HG02981 (cell line): ENCODE measurements around the gene STK38L.

Experiments
- ATAC-seq: cut with Tn5 transposase; IDR thresholded peaks from one replicate; pipeline ENCODE4 v1.9.1; 2021; ENCODE audit warnings: mild to moderate bottlenecking, moderate library complexity; ENCODE audit not compliant: unreplicated experiment

Gene STK38L

DNA sequence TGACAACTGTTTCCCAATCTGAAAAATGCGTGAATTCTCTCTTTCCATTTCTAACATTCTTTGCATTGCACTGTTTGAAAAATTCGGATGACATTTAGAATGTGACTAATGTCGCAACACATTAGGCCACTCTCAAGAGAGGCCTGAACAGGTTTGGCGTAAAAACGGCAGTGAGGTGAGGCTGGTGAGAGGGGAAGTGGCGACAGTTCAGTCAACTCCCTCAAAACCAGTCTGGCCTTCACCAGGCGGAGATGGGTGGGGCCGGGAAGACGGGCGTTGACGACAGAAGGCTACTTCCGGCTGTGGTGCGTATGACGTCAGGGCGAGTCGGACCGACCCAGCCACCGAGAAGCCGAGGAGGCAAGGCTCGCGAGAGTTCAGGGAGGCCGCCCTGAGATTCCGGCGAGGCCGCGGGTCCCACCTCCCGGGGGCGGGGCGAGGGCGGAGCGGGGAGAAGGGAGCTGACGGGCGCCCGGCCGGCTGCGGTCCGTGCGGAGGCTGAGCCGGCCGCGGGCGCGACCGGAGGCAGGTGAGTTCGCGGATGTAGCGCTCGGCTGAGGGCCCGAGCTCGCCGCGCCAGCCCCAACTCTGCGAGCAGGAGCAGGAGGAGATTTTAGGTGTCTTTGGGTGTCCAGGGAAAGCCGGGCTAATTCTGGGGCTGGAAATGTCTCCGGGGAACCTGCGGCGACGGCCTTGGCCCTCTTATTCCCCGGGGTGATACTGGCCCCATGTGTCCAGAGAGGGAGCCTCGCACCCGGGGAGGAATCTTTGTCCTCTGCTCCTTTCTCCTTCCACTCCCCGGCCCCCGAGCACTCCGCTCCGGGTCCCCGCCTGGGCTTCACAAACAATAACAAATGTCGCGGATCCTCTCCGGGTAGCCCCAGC, at the start of gene STK38L:
Gene STK38L (plus strand): TSS at position 483 of the 885 bp plus-strand sequence. CDS start 53,435 bp downstream, outside the sequence.
- ATAC-seq = peak; percentile 93

DNA sequence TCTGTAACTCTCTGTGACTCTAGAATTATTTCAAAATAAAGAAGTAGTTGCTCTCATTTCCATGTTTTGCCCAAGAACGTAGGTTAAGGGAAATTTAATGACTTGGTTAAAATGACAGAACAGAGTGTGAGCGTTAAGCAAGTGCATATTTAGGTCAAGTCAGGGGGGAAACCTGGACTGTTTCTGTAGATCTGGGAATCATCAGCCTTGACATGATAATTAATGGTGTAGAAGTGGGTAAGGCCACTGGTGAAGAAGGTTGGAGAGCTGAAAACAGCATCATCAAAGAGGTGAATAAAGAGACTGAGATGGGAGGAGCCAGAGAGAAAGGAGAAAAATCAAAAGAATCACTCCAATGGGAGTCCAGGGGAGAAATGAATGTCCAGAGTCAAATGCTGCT, 49.4 kb upstream of the STK38L start:
- no peak for ATAC-seq

DNA sequence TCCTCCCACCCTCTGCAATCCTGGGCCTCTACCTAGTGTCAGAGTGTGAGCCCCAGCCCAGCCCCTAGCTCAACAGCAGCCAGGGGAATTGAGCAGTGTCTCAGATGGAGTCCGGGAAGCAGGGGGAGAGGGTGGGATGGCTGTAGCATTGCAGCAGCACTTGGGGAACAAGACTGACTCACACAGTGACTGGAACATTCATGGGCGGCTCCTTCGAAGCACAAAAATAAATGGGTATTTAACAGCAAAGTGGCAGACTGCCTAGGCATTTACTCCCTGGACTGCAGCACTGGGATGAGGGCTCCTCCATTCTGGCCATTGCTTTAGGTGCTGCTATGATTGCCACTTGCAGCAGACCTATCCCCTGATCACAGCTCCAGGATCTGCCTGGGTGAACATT, 46.0 kb upstream of the STK38L start:
- ATAC-seq = no peak

DNA sequence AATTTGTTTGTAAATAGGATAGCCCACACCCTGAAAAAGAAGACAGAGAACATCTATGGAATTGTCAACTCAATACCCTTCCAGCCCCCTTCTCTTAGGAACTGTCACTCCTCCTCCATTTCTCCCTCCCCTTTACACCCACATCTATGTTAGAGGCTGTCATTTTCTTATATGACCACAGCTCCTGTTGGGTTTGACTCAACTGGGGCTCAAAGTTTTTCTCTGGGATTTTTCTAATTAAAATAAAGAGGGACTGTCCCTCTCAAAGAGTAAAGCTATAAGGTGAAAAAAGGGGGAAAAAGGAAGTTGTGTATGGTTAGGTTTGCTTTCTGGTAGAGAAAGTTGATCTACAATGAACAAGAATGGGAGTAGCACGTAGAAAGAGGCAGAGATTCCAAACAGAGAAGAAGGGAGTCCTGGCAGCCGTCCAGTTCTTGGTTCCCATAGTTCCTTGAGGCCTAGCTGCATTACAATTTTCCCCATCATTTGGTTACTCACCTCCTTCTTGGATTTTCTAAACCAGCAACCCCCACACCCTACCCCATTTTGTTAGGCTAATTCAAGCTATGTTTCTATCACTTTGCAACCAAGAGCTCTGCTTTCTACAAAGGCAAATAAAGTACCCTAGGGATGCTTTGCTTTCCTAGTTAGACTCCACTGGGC, 44.3 kb upstream of the STK38L start:
- no peak for ATAC-seq

DNA sequence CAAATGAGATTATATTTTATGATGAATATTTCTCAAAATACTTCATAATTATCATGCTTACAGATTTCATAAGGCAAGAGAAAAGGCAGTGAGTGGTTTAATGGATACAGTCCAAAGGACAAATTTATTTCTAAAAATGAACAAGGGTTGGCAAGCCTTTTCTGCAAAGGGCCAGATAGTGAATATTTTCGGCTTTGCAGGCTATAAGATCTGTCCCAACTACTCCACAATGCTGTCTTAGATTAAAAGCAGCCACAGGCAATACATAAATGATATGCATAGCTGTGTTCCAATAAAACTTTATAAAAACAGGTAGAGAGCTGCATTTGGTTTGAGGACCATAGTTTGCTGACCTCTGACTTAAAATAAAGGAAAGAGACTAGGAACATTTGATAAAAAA, 42.9 kb upstream of the STK38L start:
- ATAC-seq = no peak

DNA sequence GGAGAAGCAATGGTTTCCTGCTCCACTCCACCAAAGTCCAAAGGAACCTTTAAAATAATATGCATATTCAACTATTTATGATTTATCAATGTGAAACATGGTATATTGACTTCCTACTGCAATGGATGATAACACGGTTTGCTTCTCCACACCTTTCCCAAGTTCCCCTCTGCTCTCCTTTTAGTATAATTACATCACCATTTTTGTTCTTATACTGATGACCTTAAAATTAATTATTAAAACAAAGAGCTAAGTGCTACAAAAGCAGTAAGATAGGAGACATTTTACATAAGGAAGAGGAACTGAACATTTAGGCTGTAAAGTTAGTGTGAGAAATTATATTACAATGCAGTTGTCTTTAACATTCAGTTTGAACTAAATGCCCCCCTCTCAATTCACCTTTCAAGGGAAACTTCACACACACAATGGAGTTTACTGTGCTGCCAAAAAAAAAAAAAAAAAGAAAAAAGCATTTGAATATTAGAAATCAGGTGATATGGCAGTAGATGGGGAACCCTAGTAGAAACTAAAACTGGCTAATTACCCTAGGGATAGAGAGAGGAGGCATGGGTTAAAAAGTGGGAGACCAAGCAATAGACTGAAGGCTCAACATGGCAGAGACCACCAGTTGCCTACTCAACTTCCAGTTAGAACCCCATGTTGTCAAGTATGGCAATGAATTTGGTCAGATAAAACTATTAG, 37.1 kb upstream of the STK38L start:
- no peak for ATAC-seq

DNA sequence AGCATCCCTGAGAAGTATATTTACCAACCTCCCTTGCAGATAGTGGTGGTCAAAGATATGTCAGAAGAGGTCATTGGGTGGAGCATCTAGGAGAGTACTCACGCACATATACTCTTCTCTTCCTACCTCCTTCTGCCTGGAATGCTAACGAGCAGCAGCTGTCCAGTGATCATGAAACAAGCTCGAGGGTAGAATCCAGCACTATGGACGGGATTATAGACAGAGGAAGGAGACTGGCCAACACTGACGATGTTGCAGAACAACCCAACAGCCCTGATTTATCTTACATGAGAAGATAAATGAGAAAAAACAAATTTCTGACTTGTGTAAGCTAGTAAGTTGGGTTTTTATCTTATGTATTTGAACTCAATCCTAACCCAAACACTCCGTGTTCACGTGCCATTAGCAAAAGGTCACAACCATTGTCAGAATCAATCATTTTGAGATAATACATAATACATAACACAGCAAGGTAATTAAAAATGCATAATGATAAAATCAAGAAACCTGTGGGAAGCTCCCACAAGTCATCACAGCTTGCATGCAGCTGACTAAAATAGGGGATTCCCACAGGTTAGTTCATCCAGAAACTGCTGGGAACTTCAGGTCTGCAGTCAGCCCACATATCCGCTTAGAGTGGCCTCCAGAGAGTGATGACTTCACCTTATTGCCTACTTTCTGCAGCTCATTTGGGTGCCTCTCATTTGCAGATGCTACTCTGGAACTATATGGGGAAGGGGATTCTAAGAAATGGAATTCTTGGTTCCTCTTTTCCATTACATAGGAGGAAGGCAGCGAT, 36.3 kb upstream of the STK38L start:
- ATAC-seq = peak; percentile 58

DNA sequence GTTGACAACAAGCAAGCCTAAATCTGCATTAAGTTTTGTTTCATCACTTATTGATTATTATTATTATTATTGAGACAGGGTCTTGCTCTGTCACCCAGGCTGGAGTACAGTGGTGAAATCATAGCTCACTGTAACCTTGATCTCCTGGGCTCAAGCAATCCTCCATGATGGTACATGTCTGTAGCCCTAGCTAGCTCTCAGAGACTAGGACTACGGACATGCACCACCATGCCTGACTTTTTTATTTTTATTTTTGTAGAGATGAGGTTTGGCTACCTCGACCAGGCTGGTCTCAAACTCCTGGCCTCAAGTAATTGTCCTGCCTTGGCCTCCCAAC, 35.7 kb upstream of the STK38L start:
- ATAC-seq = peak; percentile 22

DNA sequence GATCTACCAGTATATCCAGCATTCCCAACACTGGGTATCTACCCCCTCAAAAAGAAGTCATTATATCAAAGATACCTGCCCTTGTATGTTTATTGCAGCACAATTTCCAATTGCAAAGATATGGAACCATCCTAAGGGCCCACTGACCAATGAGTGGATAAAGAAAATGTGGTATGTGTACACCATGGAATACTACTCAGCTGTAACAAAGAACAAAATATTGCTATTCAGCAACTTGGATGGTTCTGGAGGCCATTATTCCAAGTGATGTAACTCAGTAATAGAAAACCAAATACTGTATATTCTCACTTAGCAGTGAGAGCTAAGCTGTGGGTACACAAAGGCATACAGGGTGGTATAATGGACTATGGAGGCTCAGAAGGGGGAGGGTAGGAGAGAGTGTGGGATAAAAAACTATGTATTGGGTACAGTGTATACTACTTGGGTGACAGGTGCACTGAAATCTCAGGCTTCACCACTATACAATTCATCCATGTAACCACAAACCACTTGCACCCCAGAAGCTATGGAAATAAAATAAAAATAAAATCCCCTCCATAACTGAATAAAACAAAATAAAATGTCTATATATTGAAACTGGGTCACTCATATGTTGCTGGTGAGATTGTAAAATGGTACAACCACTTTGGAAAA, 34.7 kb upstream of the STK38L start:
- ATAC-seq = no peak

DNA sequence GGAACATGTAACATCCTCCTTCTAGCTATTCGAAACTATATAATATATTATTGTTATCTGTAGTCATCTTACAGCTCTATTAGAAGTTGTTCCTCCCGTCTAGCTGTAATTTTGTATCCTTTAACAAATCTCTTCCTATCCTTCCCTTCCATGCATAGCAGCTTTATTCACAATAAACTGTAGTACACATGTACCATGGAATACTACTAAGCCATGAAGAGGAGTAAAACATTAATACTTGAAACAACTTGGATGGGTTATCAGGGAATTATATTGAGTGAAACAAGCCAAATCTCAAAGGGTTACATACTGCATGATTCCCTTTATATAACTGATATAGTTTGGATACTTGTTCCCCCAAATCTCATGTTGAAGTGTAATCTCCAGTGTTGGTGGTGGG, 33.9 kb upstream of the STK38L start:
- no peak for ATAC-seq

DNA sequence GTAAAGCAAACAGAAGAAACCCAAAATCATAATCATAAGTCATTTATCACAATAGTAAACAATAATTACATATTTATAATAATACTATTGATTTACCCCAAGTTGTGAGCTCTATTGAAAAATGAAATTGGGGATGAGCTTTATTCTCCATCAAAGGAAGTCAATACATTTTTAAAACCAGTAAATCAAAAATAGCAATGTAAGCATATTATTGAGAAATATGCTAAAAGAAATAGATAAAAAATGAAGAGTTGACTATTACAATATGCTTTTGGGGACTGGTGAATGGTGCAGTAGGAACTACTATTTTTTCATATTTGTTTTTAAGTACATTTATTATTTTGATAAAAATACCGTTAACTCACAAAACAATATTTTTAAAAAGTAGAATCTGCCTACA, 31.2 kb upstream of the STK38L start:
- ATAC-seq = no peak

DNA sequence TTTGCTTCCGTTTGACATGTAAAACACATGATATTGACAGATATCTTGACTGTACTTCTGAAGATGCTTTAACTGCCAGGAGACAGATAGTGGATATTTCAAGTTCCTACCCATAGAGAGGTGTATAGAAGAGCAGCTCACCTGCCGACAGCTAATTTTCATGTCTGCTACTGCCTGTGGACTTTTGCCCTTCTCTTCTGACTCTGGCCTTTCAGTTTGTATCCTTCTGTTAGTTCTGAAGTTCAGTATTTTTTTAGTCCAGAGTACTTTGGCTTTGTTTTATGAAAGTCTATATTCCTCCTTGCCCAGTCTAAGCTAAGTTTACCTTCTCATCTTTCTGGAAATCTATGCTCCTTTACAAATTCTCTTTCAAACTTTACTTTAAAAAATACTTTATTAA, 30.8 kb upstream of the STK38L start:
- no peak for ATAC-seq

DNA sequence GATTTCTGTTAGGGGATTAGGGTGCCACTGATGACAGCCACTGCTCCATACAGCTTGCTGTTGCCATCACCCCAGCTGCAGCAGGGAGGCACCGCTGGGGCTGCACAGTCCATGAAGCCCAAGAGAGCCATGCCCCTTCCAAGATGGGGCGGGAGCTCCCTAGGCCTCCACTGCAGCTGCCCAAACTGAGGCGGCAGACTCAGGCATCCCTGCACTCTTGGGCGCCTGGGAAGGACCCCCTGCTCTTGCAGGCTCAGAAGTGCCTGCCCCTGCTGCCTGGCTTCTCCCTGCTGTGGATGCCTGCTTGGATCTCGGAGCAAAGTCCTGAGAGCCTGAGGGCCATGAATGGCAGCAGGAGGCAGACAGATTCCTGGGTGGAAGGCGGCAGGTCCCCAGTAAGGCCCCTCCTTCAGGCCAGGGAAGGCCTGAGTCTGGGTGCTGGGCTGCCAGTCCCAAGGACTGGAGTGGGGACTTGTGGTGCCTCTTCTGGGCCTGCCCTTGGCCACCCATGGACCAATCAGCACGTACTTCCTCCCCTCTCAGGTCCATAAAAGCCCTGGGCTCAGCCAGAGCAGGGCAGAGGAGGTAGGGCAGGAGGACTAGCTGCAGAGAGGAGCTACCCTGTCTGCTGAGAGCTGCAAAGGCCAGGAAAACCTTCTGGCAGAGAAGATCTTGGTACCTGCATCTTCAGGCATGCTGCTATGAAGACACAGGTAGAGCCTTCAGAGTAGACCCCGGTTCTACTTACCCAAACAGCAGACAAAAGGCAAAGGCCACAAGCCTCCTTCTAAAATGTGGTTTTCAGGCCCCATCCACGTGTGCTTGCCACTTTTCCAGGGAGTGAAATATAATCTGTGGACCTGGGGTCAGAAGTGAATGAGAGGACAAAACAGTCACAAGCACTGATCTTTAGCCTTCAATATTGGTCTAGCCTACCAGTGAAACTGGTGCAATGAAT, 30.0 kb upstream of the STK38L start:
- no peak for ATAC-seq

DNA sequence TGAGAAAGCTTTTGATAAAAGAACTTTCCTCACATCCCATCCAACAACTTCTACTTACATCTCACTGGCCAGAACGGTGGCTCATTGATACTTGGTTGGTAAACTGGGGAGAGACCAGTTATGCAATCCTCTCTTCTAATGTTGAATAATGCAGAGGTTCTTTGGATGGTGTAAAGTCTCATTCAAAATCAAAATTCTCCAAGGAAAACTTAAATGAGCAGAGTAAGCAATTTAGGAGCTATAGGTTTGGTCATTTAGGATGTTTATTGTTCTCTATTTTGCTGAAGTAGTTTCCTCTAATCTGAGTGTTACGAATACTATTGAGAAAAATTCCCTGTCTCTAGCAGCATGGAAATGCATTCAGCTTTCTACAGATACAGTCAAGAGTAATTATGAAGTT, 26.5 kb upstream of the STK38L start:
- no peak for ATAC-seq

DNA sequence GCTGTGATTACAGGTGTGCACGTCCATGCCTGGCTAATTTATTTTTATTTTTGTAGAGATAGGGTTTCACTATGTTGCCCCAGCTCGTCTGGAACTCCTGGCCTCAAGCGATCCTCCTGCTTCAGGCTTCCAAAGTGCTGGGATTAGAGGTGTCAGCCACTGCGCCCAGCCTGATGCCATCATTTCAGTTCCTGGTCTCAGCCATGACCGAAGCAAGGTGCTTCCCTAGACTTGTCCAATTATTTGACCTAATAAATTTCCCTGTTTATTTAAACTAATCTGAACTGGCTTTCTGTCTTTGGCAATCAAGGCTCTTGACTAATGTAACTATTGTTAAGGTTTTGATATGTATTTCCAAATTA, 24.4 kb upstream of the STK38L start:
- no peak for ATAC-seq

DNA sequence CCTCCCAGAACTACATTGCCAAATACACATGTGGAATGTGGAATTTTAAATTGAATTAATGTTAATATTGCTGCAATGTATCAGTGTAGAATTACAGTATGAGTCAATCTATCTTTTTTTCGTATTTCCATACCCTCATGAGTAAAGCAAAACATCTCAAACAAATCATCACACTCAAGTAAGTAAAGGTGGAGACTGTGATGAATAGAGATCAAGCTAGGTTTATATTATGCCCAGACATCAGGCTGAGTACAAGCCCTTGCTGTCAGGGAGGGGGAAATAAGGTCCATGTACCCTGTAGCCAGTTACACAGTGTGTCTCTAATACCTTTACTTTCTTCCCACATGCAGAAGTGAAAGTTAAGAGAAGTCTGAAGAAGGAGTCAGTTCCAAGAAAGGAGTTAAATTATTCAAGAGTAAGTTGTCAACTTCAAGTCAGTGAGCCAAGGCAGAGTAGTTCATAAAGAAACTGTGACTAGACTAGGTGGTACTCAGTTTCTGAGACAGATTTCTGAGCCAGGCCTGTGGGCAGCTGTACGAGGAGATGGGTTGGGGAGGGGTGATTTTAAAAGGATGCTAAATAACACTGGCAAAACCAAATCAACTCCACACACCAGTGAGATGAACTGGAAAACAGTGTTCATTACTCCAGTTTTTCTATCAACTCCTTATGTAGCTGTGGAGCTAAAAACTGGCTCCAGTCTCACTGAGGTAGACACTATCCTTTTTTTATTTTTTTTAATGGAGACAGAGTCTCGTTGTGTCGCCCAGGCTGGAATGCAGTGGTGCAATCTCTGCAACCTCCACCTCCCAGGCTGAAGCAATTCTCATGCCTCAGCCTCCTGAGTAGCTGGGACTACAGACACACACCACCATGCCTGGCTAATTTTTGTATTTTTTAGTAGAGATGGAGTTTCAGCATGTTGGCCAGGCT, 23.8 kb upstream of the STK38L start:
- ATAC-seq = peak; percentile 57

DNA sequence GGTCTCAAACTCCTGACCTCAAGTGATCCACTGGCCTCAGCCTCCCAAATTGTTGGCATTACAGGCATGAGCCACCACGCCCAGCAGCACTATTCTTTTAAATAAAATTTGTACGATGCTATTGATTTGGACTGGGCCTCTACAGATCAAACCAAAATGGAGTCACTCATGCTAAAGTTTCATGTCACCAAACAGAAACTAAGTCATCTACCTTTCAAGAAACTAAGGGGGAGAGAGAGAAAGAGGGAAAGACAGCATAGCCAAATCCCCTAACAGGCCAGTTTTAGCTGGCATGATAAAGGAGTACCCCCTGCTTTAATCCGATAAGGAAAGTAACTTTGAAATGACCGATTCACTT, 23.1 kb upstream of the STK38L start:
- ATAC-seq = no peak

DNA sequence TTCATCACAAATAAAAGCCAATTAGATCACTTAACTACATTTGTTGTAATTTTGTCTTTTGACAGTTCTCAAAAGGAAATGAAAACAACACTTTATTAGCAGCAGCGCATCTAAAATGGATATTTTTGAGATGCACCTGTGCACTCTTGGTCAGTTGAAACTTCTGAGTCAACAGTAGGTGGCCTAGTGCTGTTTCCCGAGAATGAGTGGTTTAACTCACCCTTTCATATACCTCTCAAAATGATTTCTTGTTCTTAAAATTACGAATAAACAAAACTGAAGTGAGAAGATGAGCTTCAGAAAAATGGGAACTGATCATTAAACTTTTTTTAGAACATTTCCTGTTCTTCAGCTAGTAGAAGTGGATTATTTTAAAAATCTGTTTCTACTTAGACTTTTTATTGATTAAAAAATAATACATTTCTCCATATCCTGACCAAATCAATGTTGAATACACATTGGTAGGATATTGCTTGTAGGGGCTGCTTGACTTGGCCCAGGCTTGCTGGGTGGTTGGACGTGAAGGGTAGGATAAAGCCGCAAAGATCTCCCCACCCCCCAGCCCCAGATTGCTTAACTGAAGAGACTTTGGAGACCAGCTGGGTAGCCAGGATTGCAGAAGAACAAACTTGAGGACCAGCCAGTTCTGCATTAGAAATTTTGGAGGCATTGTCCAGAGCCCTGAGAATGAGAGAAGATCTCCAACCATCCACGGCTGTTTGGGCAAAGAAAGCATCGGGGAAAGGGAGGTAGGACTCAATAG, 22.3 kb upstream of the STK38L start:
- ATAC-seq = peak; percentile 77
